Osteoblast (primary cell): ENCODE data around the gene TSEN34. TPM values are rescaled to one million over a fixed set of nuclear protein-coding genes. Genes with fewer than 3 reads are reported as not detected.
A peak's percentile ranks its signal among the peaks of the same experiment; 100 is the strongest.
"Not testable (repeated sequence)": the region's sequence is repeated elsewhere in the genome, so short reads cannot be mapped to it uniquely, and the experiment has no call there.

Source experiments
- DNase-seq: peaks from one replicate; pipeline ENCODE4 v3.0.0; 2011; ENCODE audit warnings: low spot score, mixed read lengths; ENCODE audit not compliant: insufficient read length; ENCODE audit errors: missing footprints
- H2AFZ ChIP-seq: 2 replicates; pipeline ENCODE4 v1.6.0; 2011; ENCODE audit warnings: mild to moderate bottlenecking, low read length
- H3K27ac ChIP-seq: 2 replicates; pipeline ENCODE4 v1.5.1; 2011; ENCODE audit warnings: mild to moderate bottlenecking, low read depth, low read length, moderate library complexity
- H3K27me3 ChIP-seq: 2 replicates; pipeline ENCODE4 v1.6.0; 2012; ENCODE audit warnings: mild to moderate bottlenecking, control low read depth, inconsistent platforms, low read length, moderate library complexity; ENCODE audit not compliant: insufficient read depth
- H3K36me3 ChIP-seq: 2 replicates; pipeline ENCODE4 v1.5.1; 2011; ENCODE audit warnings: mild to moderate bottlenecking, low read length, control low read depth, moderate library complexity; ENCODE audit not compliant: insufficient read depth
- H3K4me1 ChIP-seq: 2 replicates; pipeline ENCODE4 v1.5.1; 2011; ENCODE audit warnings: mild to moderate bottlenecking, low read length, control low read depth, moderate library complexity; ENCODE audit not compliant: insufficient read depth
- H3K4me2 ChIP-seq: 2 replicates; pipeline ENCODE4 v1.6.0; 2011; ENCODE audit warnings: mild to moderate bottlenecking, low read length; ENCODE audit not compliant: insufficient read depth
- H3K4me3 ChIP-seq: fragments of 200-600 bp; sonication (generic); 3 replicates; pipeline ENCODE4 v1.5.1; 2012; ENCODE audit warnings: mild to moderate bottlenecking, low read length, inconsistent platforms; ENCODE audit not compliant: insufficient read depth
- H3K79me2 ChIP-seq: 2 replicates; pipeline ENCODE4 v1.6.0; 2012; ENCODE audit warnings: mild to moderate bottlenecking, low read length, control low read depth, inconsistent platforms; ENCODE audit not compliant: insufficient read depth
- H3K9me3 ChIP-seq: 2 replicates; pipeline ENCODE4 v1.5.1; 2011; ENCODE audit warnings: low read depth, low read length, control low read depth
- H4K20me1 ChIP-seq: 2 replicates; pipeline ENCODE4 v1.6.0; 2012; ENCODE audit warnings: mild to moderate bottlenecking, low read length, control low read depth; ENCODE audit not compliant: insufficient read depth
- CTCF ChIP-seq: IDR thresholded peaks from 2 replicates; pipeline ENCODE4 v1.5.1; 2011; ENCODE audit warnings: mild to moderate bottlenecking, low read depth, low read length, moderate library complexity; ENCODE audit errors: extremely low read depth
- total RNA-seq: library from RNA; depleted of rRNA; stranded (reverse); fragments of >200 nt; gene quantifications from 2 replicates; pipeline ENCODE4 v1.2.3, GENCODE V29; 2012

Gene TSEN34
- total RNA-seq, 1 donor: 73.1 TPM

- Histone ChIP-seq H3K4me3 (no peak overlapping the region), H3K4me2 (no peak overlapping the region), H3K27me3 (peaks cover 6% of the 10 kb centered on the region), H3K9me3 (no peaks in the 10 kb centered on the region), H3K79me2 (no peaks in the 10 kb centered on the region), H3K27ac (no peak overlapping the region), H4K20me1 (no peaks in the 10 kb centered on the region), H3K4me1 (peaks cover 2% of the 10 kb centered on the region), H2AFZ (no peak overlapping the region), H3K36me3 (no peaks in the 10 kb centered on the region)
- peak; percentile 80 for TF ChIP-seq CTCF
- DNase-seq: peak; percentile 99
These were observed 22.8 kb upstream of the TSEN34 start for GRCh38 chr19:54168174-54168917.

- Histone ChIP-seq H3K27ac (no peak overlapping the region), H3K79me2 (no peaks in the 10 kb centered on the region), H3K4me3 (no peak overlapping the region), H3K4me2 (no peak overlapping the region), H3K4me1 (peaks cover 2% of the 10 kb centered on the region), H2AFZ (no peak overlapping the region), H3K36me3 (no peaks in the 10 kb centered on the region), H3K9me3 (no peaks in the 10 kb centered on the region), H3K27me3 (peaks cover 2% of the 10 kb centered on the region), H4K20me1 (no peaks in the 10 kb centered on the region)
- no peak for DNase-seq
- TF ChIP-seq CTCF: no peak
These were observed 21.9 kb upstream of the TSEN34 start for GRCh38 chr19:54169149-54169740.

- H3K27me3 ChIP-seq, H2AFZ ChIP-seq, H3K79me2 ChIP-seq: not testable (repeated sequence)
These were observed 19.2 kb upstream of the TSEN34 start for GRCh38 chr19:54171736-54172431.

GRCh38 chr19:54172471-54173358 lies 18.4 kb upstream of the TSEN34 start, which contains the start of gene TMC4:
TSS of gene TMC4 (minus strand) at chr19:54173160. CDS start at chr19:54173117, 43 bp downstream.
- Histone ChIP-seq H3K27me3 (no peaks in the 10 kb centered on the region), H2AFZ (no peak within 1 kb of the TSS), H3K27ac (no peak within 1 kb of the TSS), H3K36me3 (peaks cover 8% of the 10 kb centered on the region), H3K4me1 (peaks cover 2% of the 10 kb centered on the region), H3K4me2 (no peak within 1 kb of the TSS), H3K9me3 (no peaks in the 10 kb centered on the region), H3K79me2 (no peaks in the 10 kb centered on the region), H4K20me1 (no peaks in the 10 kb centered on the region), H3K4me3 (no peak within 1 kb of the TSS)
- peak; percentile 95 for DNase-seq
- TF ChIP-seq CTCF: no peak

More at GRCh38 chr19:54171736-54172431, 19.2 kb upstream of the TSEN34 start:
- H3K4me3 ChIP-seq, H3K9me3 ChIP-seq, H3K27ac ChIP-seq, H3K36me3 ChIP-seq, H3K4me1 ChIP-seq, H3K4me2 ChIP-seq, H4K20me1 ChIP-seq: not testable (repeated sequence)
- DNase-seq: peak; percentile 52
